Trophoblast cell (in vitro differentiated cells and primary cell): Measurements from ENCODE around the gene PGAM5.

Experiments used
- DNase-seq, 2 donors: peaks; one replicate each; pipeline ENCODE4 v3.0.0-alpha.2; 2016
- H2AFZ ChIP-seq: 2 replicates; pipeline ENCODE4 v1.6.1; 2013; ENCODE audit warnings: low read length, moderate library complexity, mild to moderate bottlenecking; ENCODE audit not compliant: insufficient read depth, poor library complexity
- H2AK5ac ChIP-seq: 2 replicates; pipeline ENCODE4 v1.6.1; 2013; ENCODE audit warnings: mild to moderate bottlenecking, low read length
- H2BK120ac ChIP-seq: 2 replicates; pipeline ENCODE4 v1.6.1; 2013; ENCODE audit warnings: low read length, mild to moderate bottlenecking, moderate library complexity; ENCODE audit not compliant: insufficient read depth, poor library complexity
- H2BK12ac ChIP-seq: 2 replicates; pipeline ENCODE4 v1.6.1; 2013; ENCODE audit warnings: mild to moderate bottlenecking, low read length, moderate library complexity
- H2BK5ac ChIP-seq: 2 replicates; pipeline ENCODE4 v1.6.1; 2013; ENCODE audit warnings: low read length, low read depth, moderate library complexity, mild to moderate bottlenecking; ENCODE audit not compliant: poor library complexity
- H3K14ac ChIP-seq: 2 replicates; pipeline ENCODE4 v1.6.1; 2013; ENCODE audit warnings: mild to moderate bottlenecking, low read length
- H3K18ac ChIP-seq: 2 replicates; pipeline ENCODE4 v1.6.1; 2013; ENCODE audit warnings: mild to moderate bottlenecking, low read length
- H3K23ac ChIP-seq: 2 replicates; pipeline ENCODE4 v1.6.1; 2013; ENCODE audit warnings: low read length
- H3K27ac ChIP-seq: 2 replicates; pipeline ENCODE4 v1.5.1; 2013; ENCODE audit warnings: low read depth, mild to moderate bottlenecking, inconsistent platforms, low read length, moderate library complexity
- H3K27me3 ChIP-seq: 2 replicates; pipeline ENCODE4 v1.6.1; 2013; ENCODE audit warnings: inconsistent platforms, mild to moderate bottlenecking, low read length, moderate library complexity; ENCODE audit not compliant: insufficient read depth
- H3K36me3 ChIP-seq, 2 experiments: 1 replicate in 1 of 2; 2 replicates in 1 of 2; pipeline ENCODE4 v1.6.1; 2013; ENCODE audit warnings: low read length in 2 of 2, mild to moderate bottlenecking in 2 of 2, moderate library complexity in 1 of 2; ENCODE audit not compliant: insufficient read depth in 2 of 2, control insufficient read depth in 1 of 2
- H3K4ac ChIP-seq: 2 replicates; pipeline ENCODE4 v1.6.1; 2013; ENCODE audit warnings: low read depth, mild to moderate bottlenecking, low read length, moderate library complexity
- H3K4me1 ChIP-seq, 2 experiments: 1 replicate in 1 of 2; 2 replicates in 1 of 2; pipeline ENCODE4 v1.6.1; 2013; ENCODE audit warnings: low read length in 2 of 2, mild to moderate bottlenecking in 2 of 2, moderate library complexity in 1 of 2; ENCODE audit not compliant: insufficient read depth in 2 of 2, control insufficient read depth in 1 of 2
- H3K4me2 ChIP-seq: 2 replicates; pipeline ENCODE4 v1.6.1; 2013; ENCODE audit warnings: inconsistent platforms, mild to moderate bottlenecking, low read length, moderate library complexity
- H3K4me3 ChIP-seq: 2 replicates; pipeline ENCODE4 v1.5.1; 2013; ENCODE audit warnings: mild to moderate bottlenecking, low read depth, low read length, inconsistent platforms
- H3K79me1 ChIP-seq: one replicate; pipeline ENCODE4 v1.6.1; 2013; ENCODE audit warnings: low read length
- H3K79me2 ChIP-seq: 2 replicates; pipeline ENCODE4 v1.6.1; 2013; ENCODE audit warnings: low read length, mild to moderate bottlenecking; ENCODE audit not compliant: control insufficient read depth, insufficient read depth, poor library complexity
- H3K9ac ChIP-seq: 2 replicates; pipeline ENCODE4 v1.6.1; 2013; ENCODE audit warnings: mild to moderate bottlenecking, low read length
- H3K9me3 ChIP-seq: 2 replicates; pipeline ENCODE4 v1.6.1; 2013; ENCODE audit warnings: low read depth, mild to moderate bottlenecking, control low read depth, inconsistent platforms, low read length; ENCODE audit not compliant: insufficient read depth
- H4K12ac ChIP-seq: 2 replicates; pipeline ENCODE4 v1.6.1; 2013; ENCODE audit warnings: low read depth, mild to moderate bottlenecking, low read length, moderate library complexity
- H4K8ac ChIP-seq: 2 replicates; pipeline ENCODE4 v1.6.1; 2013; ENCODE audit warnings: low read depth, mild to moderate bottlenecking, low read length, moderate library complexity
- H4K91ac ChIP-seq: one replicate; pipeline ENCODE4 v1.6.1; 2013; ENCODE audit warnings: low read depth, mild to moderate bottlenecking, low read length, moderate library complexity
- WGBS: extraction: QIAGEN DNeasy Blood & Tissue Kit; methylation state at CpG from one replicate; pipeline ENCODE4 v1.1.7; 2013; ENCODE audit warnings: missing lambda C conversion rate; ENCODE audit not compliant: insufficient read length, insufficient coverage; ENCODE audit errors: extremely low coverage; 5-methylcytosine and 5-hydroxymethylcytosine counted together

PGAM5 gene

GRCh38 chr12:132731574-132731973, 20.9 kb downstream of the PGAM5 start:
- Histone ChIP-seq H3K18ac (no peak overlapping the region), H2AK5ac (no peak overlapping the region), H4K91ac (no peak overlapping the region), H3K4me2 (no peak overlapping the region), H3K4me3 (no peak overlapping the region), H3K79me2 (no peaks in the 10 kb centered on the region), H4K12ac (no peak overlapping the region), H3K27me3 (no peaks in the 10 kb centered on the region), H3K23ac (no peak overlapping the region), H3K36me3 (peaks cover 84 to 86% of the 10 kb centered on the region in 2 experiments), H3K9ac (no peak overlapping the region), H3K4me1 (no peaks in the 10 kb centered on the region), H2BK120ac (no peak overlapping the region), H2BK12ac (no peak overlapping the region), H3K9me3 (peaks cover 2% of the 10 kb centered on the region), H3K4ac (no peak overlapping the region), H3K79me1 (no peaks in the 10 kb centered on the region), H2AFZ (no peak overlapping the region), H3K27ac (no peak overlapping the region), H4K8ac (no peak overlapping the region), H2BK5ac (no peak overlapping the region), H3K14ac (no peak overlapping the region)
- no peak for DNase-seq
- no CpG with 5 or more reads among the region's 17 CpGs for WGBS

- no peak overlapping the region for H2AK5ac ChIP-seq
- H2BK120ac ChIP-seq = no peak overlapping the region
- H3K27me3 ChIP-seq = no peaks in the 10 kb centered on the region
- no peaks in the 10 kb centered on the region for H3K79me1 ChIP-seq
- H2BK12ac ChIP-seq = no peak overlapping the region
- H3K27ac ChIP-seq = no peak overlapping the region
- no peak overlapping the region for H3K23ac ChIP-seq
- no peak overlapping the region for H3K18ac ChIP-seq
- H4K12ac ChIP-seq = no peak overlapping the region
- H3K4ac ChIP-seq = no peak overlapping the region
- no peak overlapping the region for H2AFZ ChIP-seq
- H3K14ac ChIP-seq = no peak overlapping the region
- H3K9me3 ChIP-seq = no peaks in the 10 kb centered on the region
- no peak for DNase-seq
- no peak overlapping the region for H4K8ac ChIP-seq
- no peaks in the 10 kb centered on the region for H3K79me2 ChIP-seq
- H3K4me2 ChIP-seq = no peak overlapping the region
- H2BK5ac ChIP-seq = no peak overlapping the region
- H3K4me1 ChIP-seq = no peaks in the 10 kb centered on the region
- no CpG with 5 or more reads among the region's 10 CpGs for WGBS
- no peak overlapping the region for H3K9ac ChIP-seq
- no peak overlapping the region for H3K4me3 ChIP-seq
- H3K36me3 ChIP-seq = peaks cover 79 to 85% of the 10 kb centered on the region in 2 experiments
- H4K91ac ChIP-seq = no peak overlapping the region
These were observed 23.6 kb downstream of the PGAM5 start for GRCh38 chr12:132734206-132734605.

- H2AFZ ChIP-seq = no peak overlapping the region
- H2AK5ac ChIP-seq = no peak overlapping the region
- no peak overlapping the region for H4K8ac ChIP-seq
- H3K4me1 ChIP-seq = no peaks in the 10 kb centered on the region
- H2BK12ac ChIP-seq = no peak overlapping the region
- no peak overlapping the region for H3K14ac ChIP-seq
- no peaks in the 10 kb centered on the region for H3K79me1 ChIP-seq
- no peak overlapping the region for H3K27ac ChIP-seq
- H4K91ac ChIP-seq = no peak overlapping the region
- no peaks in the 10 kb centered on the region for H3K27me3 ChIP-seq
- H2BK120ac ChIP-seq = no peak overlapping the region
- no peak overlapping the region for H3K4ac ChIP-seq
- WGBS = no CpG with 5 or more reads among the region's 20 CpGs
- no peak overlapping the region for H4K12ac ChIP-seq
- H3K36me3 ChIP-seq = peaks cover 80 to 85% of the 10 kb centered on the region in 2 experiments
- no peak for DNase-seq
- no peaks in the 10 kb centered on the region for H3K79me2 ChIP-seq
- H3K9me3 ChIP-seq = no peaks in the 10 kb centered on the region
- H3K4me2 ChIP-seq = no peak overlapping the region
- H3K23ac ChIP-seq = no peak overlapping the region
- no peak overlapping the region for H3K9ac ChIP-seq
- no peak overlapping the region for H3K4me3 ChIP-seq
- H2BK5ac ChIP-seq = no peak overlapping the region
- no peak overlapping the region for H3K18ac ChIP-seq
These were observed 24.9 kb downstream of the PGAM5 start for GRCh38 chr12:132735496-132735895.

- no peak for DNase-seq
- no peaks in the 10 kb centered on the region for H3K79me2 ChIP-seq
- no peaks in the 10 kb centered on the region for H3K9me3 ChIP-seq
- H2AK5ac ChIP-seq = no peak overlapping the region
- no CpG with 5 or more reads among the region's 12 CpGs for WGBS
- H2BK12ac ChIP-seq = no peak overlapping the region
- H3K18ac ChIP-seq = no peak overlapping the region
- H2BK5ac ChIP-seq = no peak overlapping the region
- H3K4me2 ChIP-seq = no peak overlapping the region
- no peaks in the 10 kb centered on the region for H3K27me3 ChIP-seq
- no peak overlapping the region for H3K27ac ChIP-seq
- no peak overlapping the region for H4K8ac ChIP-seq
- no peak overlapping the region for H3K14ac ChIP-seq
- no peaks in the 10 kb centered on the region for H3K79me1 ChIP-seq
- H3K23ac ChIP-seq = no peak overlapping the region
- no peak overlapping the region for H2AFZ ChIP-seq
- no peak overlapping the region for H3K4me3 ChIP-seq
- H4K12ac ChIP-seq = no peak overlapping the region
- H3K4me1 ChIP-seq = no peaks in the 10 kb centered on the region
- H3K4ac ChIP-seq = no peak overlapping the region
- peaks cover 81 to 86% of the 10 kb centered on the region in 2 experiments for H3K36me3 ChIP-seq
- H4K91ac ChIP-seq = no peak overlapping the region
- H3K9ac ChIP-seq = no peak overlapping the region
- no peak overlapping the region for H2BK120ac ChIP-seq
These were observed 25.7 kb downstream of the PGAM5 start for GRCh38 chr12:132736378-132736777.
